ENCODE results near the gene LATS1.

Gene LATS1

DNA sequence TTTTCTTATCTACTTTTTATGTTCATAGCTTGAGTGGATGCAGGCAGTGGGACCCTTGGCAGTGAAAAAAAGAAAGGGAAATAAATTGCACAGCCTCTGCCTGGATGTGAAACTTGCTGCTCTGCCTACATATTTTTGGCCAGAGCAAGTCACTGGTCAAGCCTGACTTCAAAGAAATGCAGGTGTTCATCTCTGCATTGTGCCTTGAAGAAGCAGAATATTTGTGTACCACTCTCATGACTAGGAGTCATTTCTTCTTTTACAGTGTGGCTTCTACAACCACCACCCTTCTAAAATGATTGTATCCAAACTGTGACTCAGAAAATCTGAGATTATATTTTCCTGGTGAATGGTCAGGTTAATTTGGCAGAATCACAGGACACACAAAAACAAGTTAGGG, 66.8 kb downstream of the LATS1 start:
- no peaks in the 10 kb centered on the region for H3K9me3 ChIP-seq (replicated peaks in 1 of 11)
- peaks cover 11 to 22% (median 20%) of the 10 kb centered on the region in 10 experiments for H3K4me1 ChIP-seq
- no peak overlapping the region for H3K4me3 ChIP-seq
- no peak overlapping the region for H3K27ac ChIP-seq
- H3K36me3 ChIP-seq: peaks cover 0 to 8% (median 0%) of the 10 kb centered on the region in 11 experiments; a peak in 6 of 22 replicates
- H3K9ac ChIP-seq: no peak overlapping the region
- no peaks in the 10 kb centered on the region for H3K27me3 ChIP-seq
- H3K4me2 ChIP-seq: no peak overlapping the region
- H4K20me1 ChIP-seq: peaks cover 0 to 16% (median 0%) of the 10 kb centered on the region in 11 experiments; a peak in 8 of 22 replicates
- no peak for TF ChIP-seq Cebpa-rat (IDR thresholded peaks at IDR 0.05)

DNA sequence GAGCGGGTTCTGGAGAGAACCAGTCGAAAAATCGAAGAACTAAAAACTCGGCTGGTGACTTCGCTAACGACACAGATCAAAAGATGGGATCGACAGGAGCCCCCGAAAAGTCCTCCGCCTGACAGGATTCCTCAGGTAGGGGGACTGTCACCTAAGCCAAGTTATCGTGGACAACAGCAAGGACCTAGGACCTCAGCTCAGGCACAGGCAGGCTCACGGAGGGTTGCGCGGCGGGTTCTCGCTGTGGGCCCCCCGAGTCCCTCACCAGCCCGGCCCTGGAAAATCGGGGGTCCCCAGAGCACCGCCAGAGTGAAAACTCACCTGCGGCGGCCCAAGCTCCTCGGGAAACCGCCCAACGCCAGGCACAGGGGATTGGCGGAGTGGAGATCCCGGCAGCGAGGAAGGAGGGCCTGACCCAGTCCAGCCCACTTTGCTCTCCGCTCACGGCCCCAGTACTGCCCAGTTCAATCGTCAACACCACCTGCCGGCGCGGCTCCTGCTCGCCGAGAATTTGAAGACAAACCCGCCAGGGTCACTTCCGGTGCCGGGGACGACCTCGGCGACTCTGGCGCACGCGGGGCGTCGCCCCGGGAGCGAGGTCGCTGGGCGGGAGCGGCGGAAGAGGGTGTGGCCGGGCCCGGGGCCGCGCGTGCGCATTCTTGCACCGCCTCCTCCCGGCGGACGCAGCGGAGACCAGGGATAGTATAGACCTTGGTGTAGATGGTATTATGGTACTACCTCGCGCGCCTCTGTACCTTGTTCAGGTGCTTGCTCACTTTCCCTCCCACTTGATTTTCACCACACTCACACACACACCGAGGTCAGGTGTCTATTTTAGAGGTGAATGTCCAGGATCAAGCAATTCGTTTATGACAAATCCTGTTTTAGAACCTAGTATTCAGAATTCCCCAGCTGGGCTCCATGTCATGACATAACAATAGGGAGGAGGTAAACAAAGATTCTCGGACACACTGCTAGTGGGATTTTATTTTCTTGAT, 69.5 kb downstream of the LATS1 start, which contains the start of gene KATNA1:
Gene KATNA1 (minus strand): TSS at position 567 of the 998 bp plus-strand sequence. CDS start 10,167 bp downstream, outside the sequence.
- Histone ChIP-seq H3K9me3 (replicated peaks in 1 of 11) (0 out of 22 replicates have a peak, but pooled peaks cover 0 to 2% (median 0%) of the 10 kb centered on the region in 11 experiments), H3K9ac (peak within 1 kb of the TSS; percentile 83 to 94 (median 88)), H3K36me3 (peaks cover 0 to 12% (median 2%) of the 10 kb centered on the region in 11 experiments; a peak in 3 of 22 replicates)

DNA sequence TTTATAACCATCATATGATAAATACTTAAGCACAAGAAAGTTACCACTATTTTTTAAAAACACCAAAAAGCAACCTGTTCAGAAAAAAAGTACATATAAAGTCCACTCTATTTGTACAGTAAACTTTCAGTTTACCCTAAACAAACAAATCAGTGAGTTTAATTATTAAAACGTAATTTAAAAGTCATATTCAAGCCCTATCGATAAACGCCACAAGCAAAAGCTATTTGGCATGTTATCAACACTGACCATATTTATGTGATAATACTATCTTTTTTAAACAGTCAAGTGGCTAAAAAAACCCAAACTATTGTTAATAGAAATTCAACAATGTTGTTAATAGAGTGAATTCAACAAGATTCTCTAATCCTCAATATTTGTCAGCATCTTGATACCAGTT, 71.3 kb downstream of the LATS1 start:
- peak overlapping the region in 6 of 10 experiments; percentile 81 to 96 (median 90); a peak in 7 of 20 replicates for H3K4me3 ChIP-seq
- no peaks in the 10 kb centered on the region for H3K27me3 ChIP-seq
- H3K27ac ChIP-seq: no peak overlapping the region
- H4K20me1 ChIP-seq: peaks cover 0 to 56% (median 7%) of the 10 kb centered on the region in 11 experiments; a peak in 9 of 22 replicates
- peaks cover 11 to 27% (median 24%) of the 10 kb centered on the region in 10 experiments for H3K4me1 ChIP-seq
- H3K9ac ChIP-seq: peak overlapping the region in 4 of 11 experiments; percentile 87 to 94 (median 90); a peak in 6 of 22 replicates
- TF ChIP-seq Cebpa-rat (IDR thresholded peaks at IDR 0.05): no peak
- peaks cover 0 to 10% (median 5%) of the 10 kb centered on the region in 11 experiments; a peak in 7 of 22 replicates for H3K9me3 ChIP-seq (replicated peaks in 1 of 11)
- H3K4me2 ChIP-seq: peak overlapping the region; percentile 81 to 93 (median 88)
- H3K36me3 ChIP-seq: peaks cover 0 to 29% (median 13%) of the 10 kb centered on the region in 11 experiments; a peak in 9 of 22 replicates

More for the DNA sequence above, 69.5 kb downstream of the LATS1 start, which contains the start of gene KATNA1:
- Histone ChIP-seq H3K4me1 (peaks cover 11 to 27% (median 24%) of the 10 kb centered on the region in 10 experiments), H4K20me1 (peaks cover 0 to 39% (median 7%) of the 10 kb centered on the region in 11 experiments; a peak in 10 of 22 replicates), H3K27ac (peak within 1 kb of the TSS; percentile 74 to 89 (median 83)), H3K4me3 (peak within 1 kb of the TSS; percentile 80 to 97 (median 91)), H3K27me3 (no peaks in the 10 kb centered on the region), H3K4me2 (peak within 1 kb of the TSS; percentile 81 to 93 (median 88))
- no peak for TF ChIP-seq Cebpa-rat (IDR thresholded peaks at IDR 0.05)

DNA sequence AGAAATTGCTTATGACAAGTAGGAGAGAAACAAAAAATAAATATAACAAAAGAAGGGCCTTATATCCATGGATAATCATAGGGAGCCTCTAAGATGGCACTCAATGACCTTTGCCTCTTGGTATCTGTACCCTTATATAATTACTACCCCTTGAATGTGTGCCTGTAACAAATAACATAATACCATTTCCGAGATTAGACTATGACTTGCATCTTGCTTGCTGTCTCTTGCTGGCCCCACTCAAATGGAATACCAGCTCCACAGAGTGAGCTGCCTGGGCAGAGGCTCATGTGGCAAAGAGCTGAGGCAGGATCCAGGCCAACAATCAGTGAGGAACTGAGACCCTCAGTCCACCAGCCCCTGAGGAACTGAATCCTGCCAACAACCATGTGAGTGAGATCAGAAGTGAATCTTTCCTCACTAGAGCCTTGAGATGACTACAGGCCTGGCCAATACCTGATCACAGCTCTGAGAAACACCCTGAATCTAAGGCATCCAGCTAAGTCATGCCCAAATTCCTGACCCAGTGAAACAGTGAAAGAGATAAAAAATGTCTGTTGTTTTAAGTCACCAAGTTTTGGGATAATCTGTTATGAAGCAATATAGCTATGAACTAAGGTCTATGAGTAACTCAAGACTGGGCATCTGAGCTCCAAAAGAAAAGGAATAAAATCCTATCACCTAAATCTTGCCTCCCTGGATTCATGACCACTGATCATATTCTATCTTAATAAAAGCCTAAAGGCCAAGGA, 74.9 kb downstream of the LATS1 start:
- Histone ChIP-seq H3K9ac (no peak overlapping the region), H3K9me3 (replicated peaks in 1 of 11) (peaks cover 0 to 10% (median 5%) of the 10 kb centered on the region in 11 experiments; a peak in 7 of 22 replicates), H3K4me3 (no peak overlapping the region), H3K27ac (no peak overlapping the region), H3K36me3 (peaks cover 5 to 34% (median 19%) of the 10 kb centered on the region in 11 experiments; a peak in 20 of 22 replicates), H4K20me1 (peaks cover 0 to 83% (median 7%) of the 10 kb centered on the region in 11 experiments; a peak in 10 of 22 replicates), H3K27me3 (no peaks in the 10 kb centered on the region), H3K4me2 (no peak overlapping the region; a peak in 1 of 22 replicates), H3K4me1 (peaks cover 6 to 27% (median 18%) of the 10 kb centered on the region in 10 experiments; a peak in 19 of 20 replicates)
- no peak for TF ChIP-seq Cebpa-rat (IDR thresholded peaks at IDR 0.05)

DNA sequence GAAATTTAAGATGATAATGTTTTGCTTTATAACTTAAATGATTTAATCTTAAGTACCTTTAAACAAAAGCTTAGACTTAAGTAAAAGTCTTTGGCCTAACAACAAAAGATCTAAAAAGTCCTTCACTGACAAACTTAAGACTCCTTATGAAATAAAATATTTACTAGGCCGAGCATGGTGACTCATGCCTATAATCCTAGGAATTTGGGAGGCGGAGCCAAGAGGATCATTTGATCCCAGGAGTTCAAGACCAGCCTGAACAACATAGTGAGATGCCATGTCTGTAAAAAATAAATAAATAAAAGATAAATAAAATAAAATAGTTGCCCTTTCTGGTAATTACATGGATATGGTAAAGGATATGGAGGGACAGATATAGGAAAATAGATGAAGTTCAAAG, 81.8 kb downstream of the LATS1 start:
- no peaks in the 10 kb centered on the region for H3K27me3 ChIP-seq
- H3K4me1 ChIP-seq: no peaks in the 10 kb centered on the region
- H3K27ac ChIP-seq: no peak overlapping the region
- H3K4me2 ChIP-seq: no peak overlapping the region
- TF ChIP-seq Cebpa-rat (IDR thresholded peaks at IDR 0.05): no peak
- no peak overlapping the region for H3K9ac ChIP-seq
- no peak overlapping the region for H3K4me3 ChIP-seq
- H3K9me3 ChIP-seq (replicated peaks in 1 of 11): no peaks in the 10 kb centered on the region
- H4K20me1 ChIP-seq: peaks cover 0 to 33% (median 0%) of the 10 kb centered on the region in 11 experiments; a peak in 7 of 22 replicates
- peaks cover 47 to 85% (median 66%) of the 10 kb centered on the region in 11 experiments for H3K36me3 ChIP-seq

DNA sequence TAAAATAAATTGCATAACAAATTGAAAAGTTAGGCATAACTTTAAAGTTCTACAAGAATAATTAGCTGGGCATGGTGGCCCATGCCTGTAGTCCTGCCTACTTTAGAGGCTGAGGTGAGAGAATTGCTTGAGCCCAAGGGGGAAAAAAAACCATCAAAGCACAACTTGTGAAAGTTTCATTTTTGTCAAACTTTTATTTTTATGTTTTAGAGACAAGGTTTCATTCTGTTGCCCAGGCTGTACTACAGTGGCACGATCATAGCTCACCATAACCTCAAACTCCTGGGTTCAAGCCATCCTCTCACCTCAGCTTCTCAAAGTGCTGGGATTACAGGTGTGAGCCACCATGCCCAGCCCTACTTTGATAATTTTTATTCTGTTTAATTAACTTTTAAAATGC, 83.6 kb downstream of the LATS1 start:
- Histone ChIP-seq H3K4me1 (peaks cover 0 to 7% (median 0%) of the 10 kb centered on the region in 10 experiments; a peak in 6 of 20 replicates), H3K36me3 (peaks cover 55 to 93% (median 79%) of the 10 kb centered on the region in 11 experiments), H3K27ac (no peak overlapping the region), H3K4me3 (no peak overlapping the region), H3K27me3 (no peaks in the 10 kb centered on the region), H3K9ac (no peak overlapping the region), H3K4me2 (no peak overlapping the region), H4K20me1 (peaks cover 0 to 19% (median 0%) of the 10 kb centered on the region in 11 experiments; a peak in 6 of 22 replicates), H3K9me3 (replicated peaks in 1 of 11) (no peaks in the 10 kb centered on the region)
- no peak for TF ChIP-seq Cebpa-rat (IDR thresholded peaks at IDR 0.05)

DNA sequence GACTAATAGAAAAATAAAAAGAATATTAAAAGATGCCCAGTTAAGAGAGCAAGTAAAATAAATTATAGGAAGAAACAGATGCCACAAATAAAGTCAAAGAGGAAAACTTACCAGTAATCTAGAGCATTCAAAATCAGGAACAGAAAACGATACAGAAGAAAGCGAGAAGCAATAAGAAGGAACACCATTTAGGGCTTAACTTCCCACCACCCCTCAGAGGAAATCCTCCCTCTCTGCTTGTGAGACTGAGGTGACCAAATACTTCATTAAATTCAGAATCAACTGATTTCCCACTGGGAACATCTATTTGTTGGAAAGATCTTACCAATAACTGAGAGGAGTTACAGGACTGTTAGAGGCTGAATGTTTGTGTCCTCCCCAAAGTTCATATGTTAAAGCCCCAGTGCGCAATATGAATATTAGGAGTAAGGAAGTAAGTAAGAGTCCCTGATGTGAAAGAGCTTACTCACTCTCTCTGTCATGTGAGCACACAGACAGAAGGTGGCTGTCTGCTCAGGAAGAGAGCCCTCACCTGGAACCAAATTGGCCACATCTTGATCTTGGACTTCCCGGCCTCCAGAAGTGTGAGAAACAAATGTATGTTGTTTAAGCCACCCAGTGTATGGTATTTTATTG, 88.9 kb downstream of the LATS1 start:
- TF ChIP-seq Cebpa-rat (IDR thresholded peaks at IDR 0.05): no peak
- Histone ChIP-seq H3K27ac (peak overlapping the region in 3 of 11 experiments; percentile 21 to 47 (median 25); a peak in 4 of 22 replicates), H3K4me3 (no peak overlapping the region), H3K27me3 (no peaks in the 10 kb centered on the region), H3K4me2 (peak overlapping the region in 3 of 11 experiments; percentile 11 to 56 (median 47); a peak in 5 of 22 replicates), H3K9ac (no peak overlapping the region), H3K36me3 (peaks cover 45 to 89% (median 72%) of the 10 kb centered on the region in 11 experiments), H3K9me3 (replicated peaks in 1 of 11) (no peaks in the 10 kb centered on the region), H4K20me1 (peaks cover 0 to 4% (median 0%) of the 10 kb centered on the region in 11 experiments; a peak in 1 of 22 replicates), H3K4me1 (peaks cover 0 to 18% (median 0%) of the 10 kb centered on the region in 10 experiments; a peak in 7 of 20 replicates)

DNA sequence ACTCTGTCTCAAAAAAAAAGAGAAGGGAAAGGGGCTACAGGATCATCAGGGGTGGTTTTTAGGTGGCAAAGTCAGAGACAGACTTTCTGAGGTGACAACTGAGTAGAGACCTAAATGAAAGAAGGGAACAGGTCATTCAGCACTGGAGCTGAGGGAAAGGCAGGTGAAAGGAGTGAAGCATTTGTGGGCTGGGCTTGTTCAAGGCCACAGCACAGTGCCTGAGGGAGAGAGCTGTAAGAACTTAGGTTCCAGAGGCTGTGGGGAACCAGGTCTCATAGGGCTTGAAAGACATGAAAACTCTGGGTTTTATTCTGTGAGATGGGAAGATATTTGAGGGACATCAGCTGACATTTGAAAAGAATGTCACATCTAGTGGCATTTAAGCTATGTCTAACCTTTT, 90.2 kb downstream of the LATS1 start:
- Histone ChIP-seq H3K27ac (no peak overlapping the region), H4K20me1 (peaks cover 0 to 4% (median 0%) of the 10 kb centered on the region in 11 experiments; a peak in 1 of 22 replicates), H3K4me1 (peaks cover 0 to 18% (median 0%) of the 10 kb centered on the region in 10 experiments; a peak in 7 of 20 replicates), H3K4me2 (no peak overlapping the region), H3K27me3 (no peaks in the 10 kb centered on the region), H3K36me3 (peaks cover 45 to 92% (median 76%) of the 10 kb centered on the region in 11 experiments), H3K4me3 (no peak overlapping the region), H3K9me3 (replicated peaks in 1 of 11) (no peaks in the 10 kb centered on the region), H3K9ac (no peak overlapping the region)
- no peak for TF ChIP-seq Cebpa-rat (IDR thresholded peaks at IDR 0.05)

Measured in BLaER1 treated with 17β-estradiol and CSF1 and Interleukin-3, amounts not matched to agents 10 nM and 100 nM (cell line).